Measurements from ENCODE around the gene CACNB4.

- TF ChIP-seq JUND (IDR thresholded peaks at IDR 0.05; ENCODE audit: borderline replicate concordance, low read depth, low read length) (no peak), JUND (tag; IDR thresholded peaks at IDR 0.05; ENCODE audit: borderline replicate concordance, low read depth, low read length) (no peak), FOXM1 (IDR thresholded peaks at IDR 0.05; ENCODE audit: low read depth) (no peak), FOXM1 (CRISPR knock-in tag; IDR thresholded peaks at IDR 0.05; ENCODE audit: low read depth) (no peak), CTCF (IDR thresholded peaks at IDR 0.05 in 2 of 3, conservative IDR thresholded peaks at IDR 0.05 in 1 of 3; ENCODE audit: insufficient read depth in 2 of 3, low read depth in 1 of 3, low read length in 3 of 3) (no peak), HMG20B (CRISPR knock-in tag; IDR thresholded peaks at IDR 0.05) (no peak), SP1 (CRISPR knock-in tag; IDR thresholded peaks at IDR 0.05) (no peak), VEZF1 (CRISPR knock-in tag; IDR thresholded peaks at IDR 0.05) (no peak), STAT6 (CRISPR knock-in tag; IDR thresholded peaks at IDR 0.05) (no peak), KHSRP (IDR thresholded peaks at IDR 0.05) (no peak)
These were observed 36.4 kb downstream of the CACNB4 start for GRCh38 chr2:152062125-152063091.

All from K562 (cell line).